NCI-H82 (cell line): ENCODE measurements around the gene COL21A1.
"Not testable (repeated sequence)": the region's sequence is repeated elsewhere in the genome, so short reads cannot be mapped to it uniquely, and the experiment has no call there.

Experiments used
- DNase-seq: peaks from one replicate; lab custom pipeline; 2025; lab: John Stamatoyannopoulos, UW

COL21A1 gene

DNA sequence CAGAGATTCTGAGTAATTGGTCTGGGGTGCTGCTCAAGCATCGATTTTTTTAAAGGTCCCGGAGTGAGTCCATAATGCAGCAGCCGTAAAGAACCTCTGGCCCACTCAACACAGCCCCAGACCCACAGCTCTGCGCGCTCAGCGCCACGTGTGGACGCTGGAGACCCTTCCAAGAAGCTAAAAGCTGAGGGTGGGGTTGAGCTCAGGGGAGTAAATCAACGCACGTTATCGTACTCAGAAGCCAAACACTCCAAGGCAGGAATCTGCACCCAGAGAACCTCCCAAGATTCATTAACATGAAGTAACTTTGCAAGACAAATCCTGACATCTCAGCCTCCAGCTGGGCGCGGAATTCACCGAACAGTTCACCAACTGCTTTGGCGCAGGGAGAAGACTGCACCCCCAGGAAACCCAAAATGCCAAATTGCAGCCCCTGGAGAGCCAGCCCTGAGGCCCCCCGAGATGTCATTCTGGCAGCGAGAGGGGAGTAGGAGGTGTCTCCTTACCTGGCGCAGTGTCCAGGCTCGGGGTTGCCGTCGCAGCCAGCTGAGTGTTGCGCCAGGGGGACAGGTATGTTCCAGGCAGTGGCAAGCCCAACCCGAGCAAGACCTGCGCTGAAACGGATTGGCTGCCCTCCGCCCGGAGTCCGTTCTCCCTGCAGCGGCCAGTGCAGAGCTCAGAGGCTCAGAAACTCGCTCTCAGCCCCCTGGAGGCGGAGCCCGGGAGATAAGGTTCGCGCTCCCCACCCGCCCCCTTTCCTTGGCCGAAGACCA is at the start of gene COL21A1:
Gene COL21A1, minus strand, starts transcription at position 700 of the 773 bp plus-strand sequence. CDS start 64,962 bp downstream, outside the sequence.
- DNase-seq = peak; percentile 80

- no peak for DNase-seq
These were observed 46.4 kb upstream of the COL21A1 start for GRCh38 chr6:56293781-56294180.

DNA sequence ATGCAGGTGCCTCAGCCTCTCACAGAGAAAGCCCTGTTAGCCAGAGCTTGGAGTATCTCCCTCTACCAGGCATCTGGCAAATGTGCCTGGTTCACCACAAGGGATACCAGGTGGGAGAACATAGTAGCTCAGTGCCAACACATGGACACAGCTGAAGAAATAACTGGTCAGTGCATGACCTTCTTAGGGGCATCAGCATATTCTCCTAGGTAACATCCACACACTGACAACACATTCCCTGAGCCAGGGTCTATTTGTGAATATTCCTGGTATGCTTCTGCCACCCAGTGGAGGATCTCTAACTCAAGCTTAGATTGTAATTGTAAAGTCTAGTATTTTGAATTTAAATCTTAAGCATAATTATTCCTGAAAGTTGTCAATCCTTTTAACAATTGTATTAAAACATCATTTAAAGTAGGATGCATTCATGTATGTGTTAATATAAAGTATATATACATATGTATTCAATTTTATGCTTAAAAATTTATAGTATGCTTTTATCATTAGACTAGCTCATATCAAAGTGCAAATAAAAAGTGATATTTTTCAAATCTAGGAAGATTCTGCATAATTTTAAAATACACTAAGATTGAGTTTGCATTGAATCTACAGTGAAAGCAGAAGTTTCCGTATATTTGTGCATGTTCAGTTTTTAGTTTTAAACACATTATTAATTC is 45.3 kb upstream of the COL21A1 start:
- DNase-seq = peak; percentile 84

GRCh38 chr6:56291302-56291917 is 44.0 kb upstream of the COL21A1 start:
- DNase-seq = no peak

- DNase-seq = no peak
These were observed 42.3 kb upstream of the COL21A1 start for GRCh38 chr6:56289721-56290120.

DNA sequence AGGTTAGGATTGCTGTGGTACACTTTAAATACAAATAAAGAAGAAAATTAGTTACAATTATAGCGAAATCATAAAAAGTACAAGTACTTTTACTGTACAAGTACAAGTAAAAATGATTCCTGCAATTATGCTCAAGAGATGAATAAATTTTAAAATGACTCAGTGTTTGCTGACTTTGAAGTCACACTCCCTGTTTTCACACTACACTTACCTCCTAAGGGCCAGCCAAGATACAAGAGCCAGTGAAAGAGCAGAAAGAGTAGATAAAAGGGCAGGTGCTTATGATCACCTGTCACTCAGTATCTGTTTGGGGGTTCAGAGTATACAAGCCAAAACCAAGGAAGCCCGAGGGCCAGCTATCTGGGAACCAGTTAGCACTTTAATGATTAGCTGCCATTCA is 41.0 kb upstream of the COL21A1 start:
- DNase-seq = no peak

DNA sequence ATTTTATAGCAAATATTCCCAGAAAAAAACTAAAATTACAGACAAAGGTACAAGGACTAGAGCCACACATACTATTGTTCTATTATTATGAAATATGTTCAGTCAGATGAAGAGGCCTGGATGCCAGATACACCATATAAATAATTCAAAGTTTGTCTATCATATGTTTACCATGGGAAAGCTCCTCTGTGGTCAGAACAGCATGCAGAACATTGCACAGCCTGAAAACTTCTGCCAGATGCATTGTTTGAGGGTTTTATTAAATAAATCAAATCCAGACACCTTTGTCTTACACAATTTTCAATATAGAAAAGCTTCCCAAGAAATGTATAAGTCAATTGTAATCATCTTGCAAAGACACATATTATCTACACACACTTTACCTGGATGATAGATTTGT is 35.0 kb upstream of the COL21A1 start:
- no peak for DNase-seq

DNA sequence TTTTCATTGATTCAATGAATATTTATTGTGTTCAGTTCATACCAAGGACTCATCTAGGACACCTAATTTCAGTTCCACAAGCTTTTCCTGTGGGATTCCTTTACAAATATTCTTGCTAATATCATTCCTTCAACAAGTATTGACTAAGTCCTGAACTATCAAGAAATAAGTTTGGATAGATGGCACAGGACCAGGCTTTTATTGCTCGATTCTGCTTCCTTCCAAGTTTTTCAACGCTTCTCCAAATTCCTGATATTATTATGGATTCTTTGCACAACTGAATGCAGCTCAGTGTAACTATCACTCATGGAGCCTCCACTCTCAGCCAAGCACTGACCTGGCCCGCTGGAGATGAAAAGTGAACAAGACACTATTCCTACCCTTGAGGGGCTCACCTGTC is 32.7 kb upstream of the COL21A1 start:
- DNase-seq = no peak

- DNase-seq = no peak
These were observed 32.1 kb upstream of the COL21A1 start for GRCh38 chr6:56279331-56280080.

DNA sequence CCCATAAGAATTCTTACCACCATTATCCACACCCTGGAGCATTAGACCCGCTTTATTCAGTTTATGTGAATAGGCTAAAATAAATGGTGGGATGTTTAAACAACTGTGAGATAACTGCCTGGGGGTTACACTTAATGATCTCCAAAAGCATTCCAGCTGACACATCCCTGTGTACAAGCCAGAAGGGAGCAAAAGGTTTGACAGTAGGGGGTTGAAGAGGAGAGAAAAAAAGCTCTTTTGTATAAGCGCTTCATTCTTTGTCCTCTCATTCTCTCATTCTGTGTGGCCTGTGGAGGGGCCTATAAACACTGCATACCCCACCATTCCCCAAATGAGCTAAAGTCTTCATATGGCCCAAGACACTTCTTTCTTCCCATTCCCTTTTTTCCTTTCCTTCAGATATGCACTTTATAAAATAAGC is 30.8 kb upstream of the COL21A1 start:
- DNase-seq = no peak

GRCh38 chr6:56270812-56271441 is 23.5 kb upstream of the COL21A1 start:
- DNase-seq = no peak

DNA sequence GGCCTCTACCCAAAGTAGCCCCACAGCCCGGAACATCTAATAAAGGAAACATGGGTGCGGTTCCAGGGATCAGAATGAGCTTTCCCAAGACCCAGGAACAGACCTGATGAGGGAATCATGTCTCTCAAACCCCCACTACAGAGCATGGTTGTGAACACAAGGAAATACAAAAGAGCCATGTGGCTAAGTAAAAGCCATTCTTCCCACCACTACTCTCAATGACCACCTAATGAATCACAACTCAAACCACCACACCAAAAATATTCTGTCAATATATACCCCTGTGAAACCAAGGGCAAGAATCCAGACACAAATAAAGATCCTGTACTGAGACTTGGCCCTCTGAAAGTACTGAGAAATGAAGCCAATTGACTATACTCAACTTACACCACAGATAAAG is 20.9 kb upstream of the COL21A1 start:
- no peak for DNase-seq

DNA sequence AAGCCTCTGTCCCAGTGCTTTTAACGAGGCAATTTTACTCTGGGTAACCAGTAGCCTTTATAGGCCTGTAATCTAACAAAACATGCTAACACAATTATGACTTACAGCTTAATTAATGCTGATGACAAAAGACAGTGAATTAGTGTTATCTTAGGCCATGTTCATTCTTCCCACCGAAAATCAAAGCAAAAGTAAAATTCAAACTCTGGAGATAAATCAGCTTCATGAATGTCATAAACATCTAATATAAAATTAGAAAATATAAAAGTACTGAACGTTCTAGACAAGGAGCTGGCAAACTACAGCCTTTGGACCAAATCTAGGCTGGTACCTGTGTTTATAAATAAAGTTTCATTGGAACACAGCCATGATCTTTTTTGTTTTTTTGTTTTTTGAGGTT is 18.6 kb upstream of the COL21A1 start:
- DNase-seq = no peak

GRCh38 chr6:56263596-56264315 is 16.4 kb upstream of the COL21A1 start:
- DNase-seq = no peak

DNA sequence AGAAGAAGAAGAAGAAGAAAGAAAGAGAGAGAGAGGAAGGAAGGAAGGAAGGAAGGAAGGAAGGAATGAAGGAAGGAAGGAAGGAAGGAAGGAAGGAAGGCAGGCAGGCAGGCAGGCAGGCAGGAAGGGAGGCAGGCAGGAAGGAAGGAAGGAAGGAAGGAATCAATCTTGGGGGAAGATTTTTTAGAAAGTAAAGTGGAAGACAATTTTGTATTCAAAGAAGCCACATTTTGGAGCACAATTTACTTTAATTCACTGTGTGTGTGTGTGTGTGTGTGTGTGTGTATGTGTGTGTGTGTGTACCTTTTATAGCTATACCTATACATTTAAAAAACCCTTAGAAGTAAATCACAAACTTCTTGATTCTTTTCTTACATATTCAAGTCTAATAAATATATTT is 13.2 kb upstream of the COL21A1 start:
- not testable (repeated sequence) for DNase-seq

DNA sequence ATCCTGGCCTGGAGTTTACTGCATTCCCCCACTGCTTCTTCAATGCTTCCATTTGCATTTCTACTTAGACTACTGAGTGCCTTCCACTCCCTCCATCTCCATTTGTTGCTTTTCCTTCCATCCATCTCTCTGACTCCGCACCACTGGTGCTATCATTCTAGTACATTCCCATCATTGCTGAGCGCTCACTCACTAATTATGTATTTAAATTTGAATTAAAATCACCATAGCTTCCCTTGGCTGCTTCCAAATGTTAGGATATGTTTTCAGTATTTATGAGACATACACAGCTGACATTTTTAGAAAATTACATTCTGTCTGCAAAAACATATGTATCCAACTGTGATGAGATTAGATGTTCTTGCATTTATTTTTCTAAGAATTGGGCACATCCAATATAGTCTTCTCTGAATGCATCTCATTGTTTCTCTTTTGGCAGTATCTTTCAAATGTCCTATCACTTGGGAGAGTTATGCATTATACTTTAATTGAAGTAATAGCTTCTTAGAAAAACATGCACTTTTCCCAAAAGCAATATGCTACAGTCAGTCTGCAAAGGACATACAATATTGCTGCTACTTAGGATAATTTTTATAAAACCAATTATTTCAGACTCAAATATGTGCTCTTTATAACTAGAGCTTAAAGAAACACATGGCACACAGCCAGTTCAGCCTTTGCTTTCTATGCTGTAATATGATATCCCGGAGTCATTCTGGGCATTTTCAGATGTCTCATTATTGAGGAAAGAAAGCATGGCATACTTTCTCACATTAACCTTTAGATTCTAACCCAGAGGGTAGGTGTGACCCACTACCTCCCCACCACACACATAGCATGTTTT is 12.1 kb upstream of the COL21A1 start:
- peak; percentile 39 for DNase-seq

DNA sequence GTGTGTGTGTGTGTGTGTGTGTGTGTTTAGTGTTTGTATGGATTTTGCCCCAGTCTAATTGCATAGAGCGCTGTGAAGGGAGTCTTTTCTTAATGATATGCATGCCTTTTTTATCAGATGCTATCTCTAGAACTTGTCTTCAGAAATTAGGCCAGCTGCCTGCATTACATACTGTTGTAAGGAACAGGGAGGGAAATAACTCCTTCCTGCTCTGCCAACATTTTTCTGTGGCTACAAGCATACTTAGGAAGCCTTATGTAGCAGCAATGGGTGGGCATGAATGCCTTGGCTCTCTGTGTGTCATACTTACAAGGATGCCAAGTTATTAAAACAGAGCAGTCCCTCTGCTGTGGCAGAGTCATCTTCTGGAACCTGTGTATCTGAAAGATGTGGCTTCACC is 8.0 kb upstream of the COL21A1 start:
- DNase-seq = no peak

DNA sequence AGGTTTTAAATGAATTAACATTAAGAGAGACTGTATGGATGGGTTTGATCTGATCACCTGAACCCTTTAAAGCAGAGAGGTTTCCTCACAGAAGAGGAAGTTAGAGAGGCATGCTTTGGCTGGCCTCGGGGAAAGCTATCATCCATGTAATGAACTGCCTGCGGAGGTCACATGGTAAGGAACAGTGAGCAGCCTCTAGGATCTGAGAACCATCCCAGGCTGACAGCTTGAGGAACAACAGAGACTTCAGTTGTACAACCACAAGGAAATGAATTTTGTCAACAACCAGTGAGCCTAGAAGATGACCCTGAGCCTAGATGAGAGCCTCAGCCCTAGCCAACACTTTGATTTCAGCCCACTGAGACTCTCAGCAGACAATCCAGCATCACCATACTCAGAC is 2.9 kb upstream of the COL21A1 start:
- DNase-seq = no peak

DNA sequence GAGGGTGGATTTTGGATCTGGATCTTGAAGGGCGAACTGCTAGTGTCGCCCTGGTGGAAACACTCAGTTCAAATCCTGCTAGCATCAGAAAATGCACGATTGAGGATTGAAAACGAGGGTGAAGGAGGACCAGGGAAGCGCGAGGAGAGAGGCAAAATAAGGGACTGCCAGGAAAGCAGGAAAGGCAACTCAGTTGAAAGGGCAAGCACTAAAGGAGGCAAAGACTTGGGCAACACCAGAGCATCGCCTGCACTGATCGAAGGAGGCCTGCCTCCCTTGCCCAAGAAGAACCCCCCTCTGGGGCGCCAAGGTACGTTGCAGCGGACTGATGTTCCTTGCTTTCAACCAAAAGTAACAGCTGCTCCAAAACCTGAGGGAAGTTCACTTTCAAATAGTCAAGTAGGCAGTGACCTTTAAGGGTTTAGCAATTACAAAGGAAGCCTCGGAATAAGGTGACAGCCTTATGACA is 308 bp upstream of the COL21A1 start:
- no peak for DNase-seq

DNA sequence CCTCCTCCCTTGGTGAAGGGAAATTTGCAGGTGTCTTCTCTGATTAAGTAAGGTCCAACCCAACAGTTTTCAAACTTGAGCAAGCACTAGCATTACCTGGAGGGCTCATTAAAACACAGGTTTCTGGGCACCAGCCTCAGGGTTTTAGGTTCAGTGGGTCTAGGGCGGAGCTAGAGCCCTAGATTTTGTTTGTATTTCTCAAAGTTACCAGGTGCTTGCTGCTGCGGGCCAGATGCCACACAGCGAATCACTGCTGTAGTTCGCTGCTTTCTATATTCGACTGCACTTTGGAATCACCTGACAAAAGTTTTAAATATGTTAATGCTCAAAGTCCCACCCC is 869 bp downstream of the COL21A1 start:
- DNase-seq = no peak
